Measurements from ENCODE around the gene GXYLT2. TPM values are rescaled to one million over a fixed set of nuclear protein-coding genes. Genes with fewer than 3 reads are reported as not detected.

Gene GXYLT2
- total and polyA plus RNA-seq, 2 of the 13 experiments (the other 11 are each of a cell fraction or from before 2014, with no cell fraction given) = 4.3 to 6.9 TPM

GRCh38 chr3:72847751-72848702 lies 39.8 kb upstream of the GXYLT2 start, which contains the start of gene SHQ1 (continued):
- TF ChIP-seq ZNF639 (CRISPR knock-in tag; conservative IDR thresholded peaks at IDR 0.05) = no peak
- TF ChIP-seq HCFC1 (IDR thresholded peaks at IDR 0.05; ENCODE audit: low read depth, low read length) = peak; percentile 42; the same call in 1 of the 2 replicates
- TF ChIP-seq CREB3 (CRISPR knock-in tag; IDR thresholded peaks at IDR 0.05) = no peak; the same call in 1 of the 2 replicates
- peak; percentile 21; the same call in 1 of the 2 replicates for TF ChIP-seq SP4 (CRISPR knock-in tag; IDR thresholded peaks at IDR 0.05)
- peak; percentile 75; the same call in 1 of the 2 replicates for TF ChIP-seq ZSCAN25 (CRISPR knock-in tag; IDR thresholded peaks at IDR 0.05)
- TF ChIP-seq MTF1 (CRISPR knock-in tag; IDR thresholded peaks at IDR 0.05) = 0 out of 2 replicates have a peak, but pooled peaks have one; percentile 39
- peak; percentile 80; the same call in 1 of the 2 replicates for TF ChIP-seq HOXD1 (CRISPR knock-in tag; IDR thresholded peaks at IDR 0.05)
- no peak for TF ChIP-seq SCMH1 (CRISPR knock-in tag; IDR thresholded peaks at IDR 0.05; ENCODE audit: borderline replicate concordance)
- TF ChIP-seq FOXJ3 (CRISPR knock-in tag; IDR thresholded peaks at IDR 0.05; ENCODE audit: borderline replicate concordance) = 0 out of 2 replicates have a peak, but pooled peaks have one; percentile 29
- no peak for TF ChIP-seq ZNF530 (CRISPR knock-in tag; IDR thresholded peaks at IDR 0.05; ENCODE audit: low read depth)
- TF ChIP-seq HIVEP1 (CRISPR knock-in tag; IDR thresholded peaks at IDR 0.05) = peak; percentile 55; the same call in 1 of the 2 replicates
- no peak for TF ChIP-seq ATF6 (CRISPR knock-in tag; conservative IDR thresholded peaks at IDR 0.05)
- TF ChIP-seq ERF (CRISPR knock-in tag; IDR thresholded peaks at IDR 0.05) = peak; percentile 54; the same call in 1 of the 2 replicates
- no peak for TF ChIP-seq ZBED4 (CRISPR knock-in tag; IDR thresholded peaks at IDR 0.05; ENCODE audit: borderline replicate concordance)
- peak; percentile 73; the same call in 1 of the 2 replicates for TF ChIP-seq ZNF772 (CRISPR knock-in tag; IDR thresholded peaks at IDR 0.05)
- TF ChIP-seq GABPB1 (CRISPR knock-in tag; IDR thresholded peaks at IDR 0.05) = peak; percentile 99
- TF ChIP-seq ZNF784 (CRISPR knock-in tag; IDR thresholded peaks at IDR 0.05; ENCODE audit: borderline replicate concordance) = 0 out of 2 replicates have a peak, but pooled peaks have one; percentile 57
- no peak for TF ChIP-seq ZNF207 (IDR thresholded peaks at IDR 0.05; ENCODE audit: borderline replicate concordance)
- TF ChIP-seq NR2F2 (IDR thresholded peaks at IDR 0.05; ENCODE audit: borderline replicate concordance, low read depth) = no peak
- no peak for TF ChIP-seq SMAD3 (CRISPR knock-in tag; IDR thresholded peaks at IDR 0.05)

All from HepG2 (cell line).